GM10266 (cell line): ENCODE data around the gene CACNA1C.

ENCODE experiments used
- DNase-seq: peaks from one replicate; pipeline ENCODE4 v3.0.0; 2012; ENCODE audit errors: extremely low spot score
- TF ChIP-seq, protein P1 (sequence below): IDR thresholded peaks from 2 replicates; pipeline ENCODE4 v1.5.1; 2012; ENCODE audit warnings: mild to moderate bottlenecking, low read depth; ENCODE audit not compliant: control insufficient read depth, insufficient read depth; ENCODE audit errors: missing control alignments

Gene CACNA1C

GRCh38 chr12:2672863-2673262 lies 620.1 kb downstream of the CACNA1C start:
- TF ChIP-seq, protein P1, sequence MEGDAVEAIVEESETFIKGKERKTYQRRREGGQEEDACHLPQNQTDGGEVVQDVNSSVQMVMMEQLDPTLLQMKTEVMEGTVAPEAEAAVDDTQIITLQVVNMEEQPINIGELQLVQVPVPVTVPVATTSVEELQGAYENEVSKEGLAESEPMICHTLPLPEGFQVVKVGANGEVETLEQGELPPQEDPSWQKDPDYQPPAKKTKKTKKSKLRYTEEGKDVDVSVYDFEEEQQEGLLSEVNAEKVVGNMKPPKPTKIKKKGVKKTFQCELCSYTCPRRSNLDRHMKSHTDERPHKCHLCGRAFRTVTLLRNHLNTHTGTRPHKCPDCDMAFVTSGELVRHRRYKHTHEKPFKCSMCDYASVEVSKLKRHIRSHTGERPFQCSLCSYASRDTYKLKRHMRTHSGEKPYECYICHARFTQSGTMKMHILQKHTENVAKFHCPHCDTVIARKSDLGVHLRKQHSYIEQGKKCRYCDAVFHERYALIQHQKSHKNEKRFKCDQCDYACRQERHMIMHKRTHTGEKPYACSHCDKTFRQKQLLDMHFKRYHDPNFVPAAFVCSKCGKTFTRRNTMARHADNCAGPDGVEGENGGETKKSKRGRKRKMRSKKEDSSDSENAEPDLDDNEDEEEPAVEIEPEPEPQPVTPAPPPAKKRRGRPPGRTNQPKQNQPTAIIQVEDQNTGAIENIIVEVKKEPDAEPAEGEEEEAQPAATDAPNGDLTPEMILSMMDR, result no peak
- DNase-seq, result no peak

DNA sequence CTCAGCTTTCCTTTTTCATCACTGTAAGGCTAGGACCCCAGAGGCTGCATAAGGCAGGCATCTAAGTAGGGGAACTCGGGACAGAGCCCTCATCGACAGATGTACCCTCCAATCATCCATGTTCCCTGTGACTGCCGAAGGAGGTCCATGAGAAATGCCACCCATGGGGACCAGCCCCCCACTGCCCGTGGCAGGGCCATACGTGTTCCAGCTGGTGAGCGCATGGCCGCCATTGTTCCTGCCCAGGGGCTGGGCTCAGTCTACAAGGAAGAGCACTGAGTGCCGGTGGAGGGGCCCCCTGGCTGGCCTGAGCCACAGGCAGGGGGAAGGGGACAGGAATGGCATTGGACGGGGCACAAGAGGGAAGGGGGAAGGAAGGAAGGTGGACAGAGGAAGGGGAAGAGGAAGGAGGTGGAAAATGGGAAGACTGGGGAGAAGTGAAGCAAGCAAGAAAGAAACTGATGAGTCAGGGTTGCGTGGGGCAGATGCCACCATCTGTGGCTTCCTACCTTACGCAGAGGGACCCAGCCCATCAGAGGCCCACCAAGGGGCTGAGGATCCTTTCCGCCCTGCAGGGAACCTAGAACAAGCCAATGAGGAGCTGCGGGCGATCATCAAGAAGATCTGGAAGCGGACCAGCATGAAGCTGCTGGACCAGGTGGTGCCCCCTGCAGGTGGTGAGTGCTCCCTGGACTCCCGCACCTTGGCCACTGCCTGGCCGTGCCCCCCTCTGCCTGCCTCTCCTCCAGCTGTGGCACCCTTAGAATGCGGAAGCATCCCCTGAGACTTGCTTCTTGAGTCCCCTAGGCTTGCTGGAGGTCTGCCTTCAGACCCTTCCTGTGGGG lies 621.4 kb downstream of the CACNA1C start:
- TF ChIP-seq, protein P1, result peak; percentile 16
- DNase-seq, result no peak

GRCh38 chr12:2675776-2676175 lies 623.0 kb downstream of the CACNA1C start:
- TF ChIP-seq, protein P1, result no peak
- DNase-seq, result no peak

GRCh38 chr12:2677142-2677880 lies 624.5 kb downstream of the CACNA1C start:
- DNase-seq, result no peak
- TF ChIP-seq, protein P1, result no peak

GRCh38 chr12:2678426-2678825 lies 625.6 kb downstream of the CACNA1C start:
- TF ChIP-seq, protein P1, result no peak
- no peak for DNase-seq

DNA sequence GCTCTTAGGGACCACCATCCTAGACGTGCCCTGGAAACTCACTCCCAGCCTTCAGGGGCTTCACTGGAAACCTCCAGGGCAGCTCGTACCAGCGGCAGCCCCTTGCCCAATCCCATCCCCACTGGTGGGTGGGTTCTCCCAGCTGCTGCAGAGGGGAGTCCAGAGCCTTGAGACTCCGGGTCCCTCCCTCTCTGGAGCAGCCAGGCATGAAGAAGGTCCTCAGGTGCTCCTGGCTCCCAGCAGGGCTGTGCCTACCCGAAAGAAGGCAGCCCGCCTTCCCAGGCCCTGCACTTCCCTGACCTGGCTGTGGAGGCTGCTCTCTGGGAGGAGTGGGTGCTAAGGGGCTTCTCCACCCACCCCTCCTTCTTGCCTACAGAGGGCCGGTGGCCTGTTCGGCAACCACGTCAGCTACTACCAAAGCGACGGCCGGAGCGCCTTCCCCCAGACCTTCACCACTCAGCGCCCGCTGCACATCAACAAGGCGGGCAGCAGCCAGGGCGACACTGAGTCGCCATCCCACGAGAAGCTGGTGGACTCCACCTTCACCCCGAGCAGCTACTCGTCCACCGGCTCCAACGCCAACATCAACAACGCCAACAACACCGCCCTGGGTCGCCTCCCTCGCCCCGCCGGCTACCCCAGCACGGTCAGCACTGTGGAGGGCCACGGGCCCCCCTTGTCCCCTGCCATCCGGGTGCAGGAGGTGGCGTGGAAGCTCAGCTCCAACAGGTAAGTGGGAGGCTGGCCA lies 626.5 kb downstream of the CACNA1C start:
- TF ChIP-seq, protein P1, result no peak
- DNase-seq, result no peak
